Vagina (tissue), 2 donors: ENCODE data around the gene DAB2IP.

ENCODE experiments used
- POLR2A ChIP-seq, 2 donors: fragments of 450-650 bp; IDR thresholded peaks; one replicate each; pipeline ENCODE4 v1.6.1; 2017; ENCODE audit warnings: antibody characterized with exemption in 2 of 2, mild to moderate bottlenecking in 2 of 2, moderate library complexity in 2 of 2
- POLR2AphosphoS5 ChIP-seq, 2 donors: sonication (generic); formaldehyde crosslinking; IDR thresholded peaks; one replicate each; pipeline ENCODE4 v1.9.0; 2017; ENCODE audit warnings: antibody characterized with exemption in 2 of 2, mild to moderate bottlenecking in 2 of 2, low read depth in 1 of 2; ENCODE audit not compliant: insufficient read depth in 1 of 2
- TF ChIP-seq, protein P1 (sequence below), 3 experiments: fragments of 450-650 bp in 2 of 3; fragments of 200-600 bp in 1 of 3; sonication (generic) in 1 of 3; IDR thresholded peaks; one replicate each; pipeline ENCODE4 v1.5.1; 2017 to 2019; ENCODE audit warnings: antibody characterized with exemption in 3 of 3, mild to moderate bottlenecking in 2 of 3, moderate library complexity in 2 of 3

DNA sequence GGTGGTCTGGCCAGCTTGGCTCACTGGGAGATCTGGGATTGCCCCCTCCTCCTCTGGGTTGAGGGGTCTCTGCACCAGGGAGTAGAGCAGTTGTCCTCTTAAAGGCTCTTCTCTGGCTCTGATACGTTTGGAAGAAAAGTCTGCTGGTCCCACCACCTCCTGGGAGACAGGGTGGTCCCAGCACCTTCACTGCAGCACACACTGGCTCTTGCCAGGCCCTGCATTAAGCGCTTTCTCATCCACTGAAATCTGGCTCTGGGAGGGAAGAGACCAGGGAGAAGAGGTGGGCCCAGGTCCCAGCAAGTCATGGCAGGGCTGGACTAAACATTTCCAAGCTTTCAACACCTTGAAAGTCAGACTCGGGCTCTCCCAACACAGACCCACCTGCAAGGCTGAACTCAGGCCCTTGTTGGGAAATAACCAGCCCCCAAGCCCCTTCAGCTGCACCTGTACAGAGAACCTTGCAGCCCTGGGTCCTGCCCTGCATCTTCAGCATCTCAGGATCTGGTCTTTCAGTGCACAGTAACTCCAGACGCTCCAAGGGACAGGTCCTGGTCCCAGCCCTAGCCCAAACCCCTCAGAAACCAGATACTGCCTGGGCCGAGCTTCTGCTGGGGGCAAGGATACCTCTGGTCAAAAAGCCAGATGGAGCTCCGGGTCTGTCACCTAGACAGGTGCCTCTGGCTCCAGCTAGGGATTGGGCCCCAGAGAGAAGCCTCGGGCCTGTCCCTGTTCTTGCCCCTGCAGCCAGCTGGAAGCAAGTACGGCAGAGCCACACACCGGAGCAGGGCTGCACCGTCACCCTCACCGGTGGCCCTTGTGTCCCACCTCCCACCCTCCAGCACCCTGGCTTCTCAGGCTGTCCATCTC lies 134.5 kb downstream of the DAB2IP start:
- TF ChIP-seq, protein P1, sequence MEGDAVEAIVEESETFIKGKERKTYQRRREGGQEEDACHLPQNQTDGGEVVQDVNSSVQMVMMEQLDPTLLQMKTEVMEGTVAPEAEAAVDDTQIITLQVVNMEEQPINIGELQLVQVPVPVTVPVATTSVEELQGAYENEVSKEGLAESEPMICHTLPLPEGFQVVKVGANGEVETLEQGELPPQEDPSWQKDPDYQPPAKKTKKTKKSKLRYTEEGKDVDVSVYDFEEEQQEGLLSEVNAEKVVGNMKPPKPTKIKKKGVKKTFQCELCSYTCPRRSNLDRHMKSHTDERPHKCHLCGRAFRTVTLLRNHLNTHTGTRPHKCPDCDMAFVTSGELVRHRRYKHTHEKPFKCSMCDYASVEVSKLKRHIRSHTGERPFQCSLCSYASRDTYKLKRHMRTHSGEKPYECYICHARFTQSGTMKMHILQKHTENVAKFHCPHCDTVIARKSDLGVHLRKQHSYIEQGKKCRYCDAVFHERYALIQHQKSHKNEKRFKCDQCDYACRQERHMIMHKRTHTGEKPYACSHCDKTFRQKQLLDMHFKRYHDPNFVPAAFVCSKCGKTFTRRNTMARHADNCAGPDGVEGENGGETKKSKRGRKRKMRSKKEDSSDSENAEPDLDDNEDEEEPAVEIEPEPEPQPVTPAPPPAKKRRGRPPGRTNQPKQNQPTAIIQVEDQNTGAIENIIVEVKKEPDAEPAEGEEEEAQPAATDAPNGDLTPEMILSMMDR (IDR thresholded peaks at IDR 0.05): no peak
- no peak for TF ChIP-seq POLR2A (IDR thresholded peaks at IDR 0.05)
- no peak for TF ChIP-seq POLR2AphosphoS5 (IDR thresholded peaks at IDR 0.05; ENCODE audit: insufficient read depth in 1 of 2, low read depth in 1 of 2)
